ENCODE data around the gene SELENOK.

SELENOK gene

GRCh38 chr3:53860196-53860595, 31.5 kb downstream of the SELENOK start:
- no peaks in the 10 kb centered on the region for H3K36me3 ChIP-seq (ENCODE audit: control insufficient read depth, insufficient read depth, low read length)
- no peaks in the 10 kb centered on the region for H3K9me3 ChIP-seq (ENCODE audit: control insufficient read depth, low read length)
- H2AFZ ChIP-seq = no peak overlapping the region
- H3K27ac ChIP-seq = no peak overlapping the region
- no peak overlapping the region for H3K4me3 ChIP-seq (ENCODE audit: low read depth, low read length)
- no peaks in the 10 kb centered on the region for H3K79me2 ChIP-seq
- no peaks in the 10 kb centered on the region for H3K27me3 ChIP-seq (ENCODE audit: control insufficient read depth, insufficient read depth, low read length)
- no peak overlapping the region for H3K9ac ChIP-seq
- no peak overlapping the region for H3K4me2 ChIP-seq (ENCODE audit: low read length)
- H3K4me1 ChIP-seq = no peaks in the 10 kb centered on the region
- TF ChIP-seq, protein P1, sequence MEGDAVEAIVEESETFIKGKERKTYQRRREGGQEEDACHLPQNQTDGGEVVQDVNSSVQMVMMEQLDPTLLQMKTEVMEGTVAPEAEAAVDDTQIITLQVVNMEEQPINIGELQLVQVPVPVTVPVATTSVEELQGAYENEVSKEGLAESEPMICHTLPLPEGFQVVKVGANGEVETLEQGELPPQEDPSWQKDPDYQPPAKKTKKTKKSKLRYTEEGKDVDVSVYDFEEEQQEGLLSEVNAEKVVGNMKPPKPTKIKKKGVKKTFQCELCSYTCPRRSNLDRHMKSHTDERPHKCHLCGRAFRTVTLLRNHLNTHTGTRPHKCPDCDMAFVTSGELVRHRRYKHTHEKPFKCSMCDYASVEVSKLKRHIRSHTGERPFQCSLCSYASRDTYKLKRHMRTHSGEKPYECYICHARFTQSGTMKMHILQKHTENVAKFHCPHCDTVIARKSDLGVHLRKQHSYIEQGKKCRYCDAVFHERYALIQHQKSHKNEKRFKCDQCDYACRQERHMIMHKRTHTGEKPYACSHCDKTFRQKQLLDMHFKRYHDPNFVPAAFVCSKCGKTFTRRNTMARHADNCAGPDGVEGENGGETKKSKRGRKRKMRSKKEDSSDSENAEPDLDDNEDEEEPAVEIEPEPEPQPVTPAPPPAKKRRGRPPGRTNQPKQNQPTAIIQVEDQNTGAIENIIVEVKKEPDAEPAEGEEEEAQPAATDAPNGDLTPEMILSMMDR (IDR thresholded peaks at IDR 0.05) = no peak

DNA sequence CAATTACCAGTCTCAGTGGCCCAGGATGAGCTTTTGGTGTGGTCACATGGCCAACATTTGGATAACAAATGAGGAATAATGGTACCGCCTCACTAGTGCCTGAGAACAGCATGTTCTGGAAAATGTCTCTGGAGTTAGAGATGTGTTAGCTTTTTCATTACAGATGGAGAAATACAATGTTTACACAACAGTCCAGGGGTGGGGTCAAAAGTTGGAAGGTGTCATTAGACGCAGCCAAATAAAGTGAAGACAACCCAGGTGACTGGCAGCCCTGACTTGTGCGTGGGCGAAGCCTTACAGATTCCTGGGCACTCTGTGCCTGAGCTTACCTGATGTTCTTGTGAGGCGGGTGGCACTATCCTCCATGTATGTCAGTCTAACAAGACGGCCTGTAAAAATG, 32.5 kb downstream of the SELENOK start:
- no peak overlapping the region for H3K9ac ChIP-seq
- H2AFZ ChIP-seq = no peak overlapping the region
- no peaks in the 10 kb centered on the region for H3K27me3 ChIP-seq (ENCODE audit: control insufficient read depth, insufficient read depth, low read length)
- no peaks in the 10 kb centered on the region for H3K9me3 ChIP-seq (ENCODE audit: control insufficient read depth, low read length)
- no peaks in the 10 kb centered on the region for H3K79me2 ChIP-seq
- H3K4me2 ChIP-seq (ENCODE audit: low read length) = no peak overlapping the region
- TF ChIP-seq, protein P1 (IDR thresholded peaks at IDR 0.05) = no peak
- H3K36me3 ChIP-seq (ENCODE audit: control insufficient read depth, insufficient read depth, low read length) = no peaks in the 10 kb centered on the region
- H3K4me3 ChIP-seq (ENCODE audit: low read depth, low read length) = no peak overlapping the region
- no peak overlapping the region for H3K27ac ChIP-seq
- H3K4me1 ChIP-seq = no peaks in the 10 kb centered on the region

DNA sequence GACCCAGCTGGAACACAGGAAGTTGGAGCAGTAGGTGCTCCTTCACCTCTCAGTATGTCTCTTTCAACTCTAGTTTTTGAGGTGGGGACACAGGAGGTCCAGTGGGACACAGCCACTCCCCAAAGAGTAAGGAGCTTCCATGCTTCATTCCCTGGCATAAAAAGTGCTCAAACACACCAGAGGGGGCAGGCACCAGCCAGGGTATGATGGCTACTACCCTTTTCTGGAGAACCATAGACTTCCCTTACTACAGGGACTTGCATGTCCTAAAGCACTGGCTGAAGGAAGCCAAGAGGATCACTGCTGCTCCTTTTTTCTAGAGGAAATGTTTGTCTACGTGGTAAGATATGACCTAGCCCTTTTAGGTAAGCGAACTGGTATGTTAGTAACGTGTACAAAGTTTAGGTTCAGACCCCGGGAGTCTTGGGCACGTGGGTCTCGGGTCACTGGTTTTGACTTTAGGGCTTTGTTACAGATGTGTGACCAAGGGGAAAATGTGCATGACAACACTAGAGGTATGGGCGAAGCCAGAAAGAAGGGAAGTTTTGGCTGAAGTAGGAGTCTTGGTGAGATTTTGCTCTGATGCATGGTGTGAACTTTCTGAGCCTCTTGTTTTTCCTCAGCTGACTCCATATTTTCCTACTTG, 33.4 kb downstream of the SELENOK start:
- Histone ChIP-seq H3K36me3 (ENCODE audit: control insufficient read depth, insufficient read depth, low read length) (no peaks in the 10 kb centered on the region), H2AFZ (no peak overlapping the region), H3K27ac (no peak overlapping the region), H3K4me1 (no peaks in the 10 kb centered on the region), H3K9me3 (ENCODE audit: control insufficient read depth, low read length) (no peaks in the 10 kb centered on the region), H3K4me2 (ENCODE audit: low read length) (no peak overlapping the region), H3K9ac (no peak overlapping the region), H3K27me3 (ENCODE audit: control insufficient read depth, insufficient read depth, low read length) (no peaks in the 10 kb centered on the region), H3K4me3 (ENCODE audit: low read depth, low read length) (no peak overlapping the region), H3K79me2 (no peaks in the 10 kb centered on the region)
- TF ChIP-seq, protein P1 (IDR thresholded peaks at IDR 0.05) = no peak

GRCh38 chr3:53856964-53857363, 34.7 kb downstream of the SELENOK start:
- H3K9ac ChIP-seq = no peak overlapping the region

More at GRCh38 chr3:53856964-53857363, 34.7 kb downstream of the SELENOK start:
- TF ChIP-seq, protein P1 (IDR thresholded peaks at IDR 0.05) = no peak
- Histone ChIP-seq H3K27ac (no peak overlapping the region), H3K4me1 (no peaks in the 10 kb centered on the region), H3K9me3 (ENCODE audit: control insufficient read depth, low read length) (no peaks in the 10 kb centered on the region), H3K4me3 (ENCODE audit: low read depth, low read length) (no peak overlapping the region), H3K36me3 (ENCODE audit: control insufficient read depth, insufficient read depth, low read length) (no peaks in the 10 kb centered on the region), H3K79me2 (no peaks in the 10 kb centered on the region), H3K27me3 (ENCODE audit: control insufficient read depth, insufficient read depth, low read length) (no peaks in the 10 kb centered on the region), H2AFZ (no peak overlapping the region), H3K4me2 (ENCODE audit: low read length) (no peak overlapping the region)
